SKM-1 treated with dmso at 0.1 percent for 144 hours (cell line): ENCODE measurements around the gene SPEF2.
A peak's percentile ranks its signal among the peaks of the same experiment; 100 is the strongest.

Experiments
- DNase-seq: peaks from one replicate; lab custom pipeline; 2025; ENCODE audit not compliant: unreplicated experiment; lab: John Stamatoyannopoulos, UW

The SPEF2 gene

GRCh38 chr5:35717718-35718117 is 100.1 kb downstream of the SPEF2 start:
- DNase-seq, result no peak

GRCh38 chr5:35735718-35736117 is 118.1 kb downstream of the SPEF2 start:
- DNase-seq, result no peak

GRCh38 chr5:35736280-35736679 is 118.6 kb downstream of the SPEF2 start:
- no peak for DNase-seq

- DNase-seq, result peak; percentile 25
Observed at GRCh38 chr5:35741126-35741716, 123.6 kb downstream of the SPEF2 start.

GRCh38 chr5:35741971-35742370 is 124.3 kb downstream of the SPEF2 start:
- no peak for DNase-seq

- no peak for DNase-seq
Observed at GRCh38 chr5:35743644-35744043, 126.0 kb downstream of the SPEF2 start.

GRCh38 chr5:35745193-35745592 is 127.5 kb downstream of the SPEF2 start:
- no peak for DNase-seq

GRCh38 chr5:35745660-35746059 is 128.0 kb downstream of the SPEF2 start:
- DNase-seq, result no peak

GRCh38 chr5:35752012-35752411 is 134.3 kb downstream of the SPEF2 start:
- no peak for DNase-seq

GRCh38 chr5:35753500-35753899 is 135.8 kb downstream of the SPEF2 start:
- DNase-seq, result no peak

- DNase-seq, result no peak
Observed at GRCh38 chr5:35754481-35754880, 136.8 kb downstream of the SPEF2 start.

GRCh38 chr5:35755966-35756365 is 138.3 kb downstream of the SPEF2 start:
- DNase-seq, result no peak

GRCh38 chr5:35758151-35758724 is 140.6 kb downstream of the SPEF2 start:
- DNase-seq, result no peak

- DNase-seq, result no peak
Observed at GRCh38 chr5:35761541-35761940, 143.9 kb downstream of the SPEF2 start.

- no peak for DNase-seq
Observed at GRCh38 chr5:35762368-35762767, 144.7 kb downstream of the SPEF2 start.

GRCh38 chr5:35765921-35766320 is 148.3 kb downstream of the SPEF2 start:
- no peak for DNase-seq

- no peak for DNase-seq
Observed at GRCh38 chr5:35771300-35771699, 153.6 kb downstream of the SPEF2 start.

- no peak for DNase-seq
Observed at GRCh38 chr5:35771839-35772238, 154.2 kb downstream of the SPEF2 start.

GRCh38 chr5:35773967-35774366 is 156.3 kb downstream of the SPEF2 start:
- no peak for DNase-seq

GRCh38 chr5:35776757-35777156 is 159.1 kb downstream of the SPEF2 start:
- DNase-seq, result no peak

- DNase-seq, result peak; percentile 56
Observed at GRCh38 chr5:35777358-35778087, 159.9 kb downstream of the SPEF2 start.

- no peak for DNase-seq
Observed at GRCh38 chr5:35778259-35778769, 160.7 kb downstream of the SPEF2 start.
